ENCODE data around the gene MARCHF10. TPM values are rescaled to one million over a fixed set of nuclear protein-coding genes. Genes with fewer than 3 reads are reported as not detected.

The MARCHF10 gene
- total RNA-seq, 2 experiments from 2014 or later = not detected

- Histone ChIP-seq H2AFZ (ENCODE audit: low read length) (no peak overlapping the region), H3K4me2 (ENCODE audit: low read length) (no peak overlapping the region), H3K9me3 (ENCODE audit: low read length) (no peaks in the 10 kb centered on the region), H3K9me2 (ENCODE audit: insufficient read depth, low read length) (no peaks in the 10 kb centered on the region), H3K4me3 (ENCODE audit: low read depth, low read length, poor library complexity, severe bottlenecking) (no peak overlapping the region), H3K36me3 (ENCODE audit: insufficient read depth, low read length) (no peaks in the 10 kb centered on the region), H4K20me1 (ENCODE audit: insufficient read depth, low read length) (no peaks in the 10 kb centered on the region), H3K27ac (ENCODE audit: low read depth, low read length, poor library complexity, severe bottlenecking) (no peak overlapping the region), H3K4me1 (ENCODE audit: insufficient read depth, low read length, poor library complexity, severe bottlenecking) (no peaks in the 10 kb centered on the region), H3K79me2 (ENCODE audit: insufficient read depth, low read depth, low read length) (no peaks in the 10 kb centered on the region)
- intact Hi-C loops (cut with micrococcal nuclease; ENCODE audit: unreplicated experiment) = no loop called here
- POLR2A ChIA-PET = no interaction called here
- DNase-seq (ENCODE audit: low spot score) = no peak
- TF ChIP-seq, protein P1, sequence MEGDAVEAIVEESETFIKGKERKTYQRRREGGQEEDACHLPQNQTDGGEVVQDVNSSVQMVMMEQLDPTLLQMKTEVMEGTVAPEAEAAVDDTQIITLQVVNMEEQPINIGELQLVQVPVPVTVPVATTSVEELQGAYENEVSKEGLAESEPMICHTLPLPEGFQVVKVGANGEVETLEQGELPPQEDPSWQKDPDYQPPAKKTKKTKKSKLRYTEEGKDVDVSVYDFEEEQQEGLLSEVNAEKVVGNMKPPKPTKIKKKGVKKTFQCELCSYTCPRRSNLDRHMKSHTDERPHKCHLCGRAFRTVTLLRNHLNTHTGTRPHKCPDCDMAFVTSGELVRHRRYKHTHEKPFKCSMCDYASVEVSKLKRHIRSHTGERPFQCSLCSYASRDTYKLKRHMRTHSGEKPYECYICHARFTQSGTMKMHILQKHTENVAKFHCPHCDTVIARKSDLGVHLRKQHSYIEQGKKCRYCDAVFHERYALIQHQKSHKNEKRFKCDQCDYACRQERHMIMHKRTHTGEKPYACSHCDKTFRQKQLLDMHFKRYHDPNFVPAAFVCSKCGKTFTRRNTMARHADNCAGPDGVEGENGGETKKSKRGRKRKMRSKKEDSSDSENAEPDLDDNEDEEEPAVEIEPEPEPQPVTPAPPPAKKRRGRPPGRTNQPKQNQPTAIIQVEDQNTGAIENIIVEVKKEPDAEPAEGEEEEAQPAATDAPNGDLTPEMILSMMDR (conservative IDR thresholded peaks at IDR 0.05; ENCODE audit: low read length) = no peak
- no peak for TF ChIP-seq EZH2phosphoT487 (IDR thresholded peaks at IDR 0.05; ENCODE audit: borderline replicate concordance, low read depth, low read length)
- BruUV-seq (replicated peaks) = no TSS peak
- CTCF ChIA-PET (ENCODE audit: unreplicated experiment) = no interaction called here
These were observed 50.6 kb downstream of the MARCHF10 start for GRCh38 chr17:62757500-62757951.

DNA sequence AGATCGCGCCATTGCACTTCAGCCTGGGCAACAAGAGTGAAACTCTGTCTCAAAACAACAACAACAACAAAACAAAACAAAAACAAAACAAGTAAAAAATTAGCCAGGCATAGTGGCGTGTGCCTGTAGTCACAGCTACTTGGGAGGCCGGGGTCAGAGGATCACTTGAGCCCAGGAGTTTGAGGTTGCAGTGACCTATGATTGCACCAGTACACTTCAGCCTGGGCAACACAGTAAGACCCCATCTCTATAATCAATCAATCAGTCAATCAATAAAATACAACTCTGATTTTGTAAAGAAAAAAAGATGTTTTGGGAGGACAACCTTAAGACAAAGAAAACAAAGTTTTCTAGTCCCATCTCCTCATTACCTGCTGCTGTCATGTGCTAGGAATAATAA, 51.9 kb downstream of the MARCHF10 start:
- Histone ChIP-seq H3K4me1 (ENCODE audit: insufficient read depth, low read length, poor library complexity, severe bottlenecking) (no peaks in the 10 kb centered on the region), H3K9me3 (ENCODE audit: low read length) (no peaks in the 10 kb centered on the region), H3K9me2 (ENCODE audit: insufficient read depth, low read length) (no peaks in the 10 kb centered on the region), H3K79me2 (ENCODE audit: insufficient read depth, low read depth, low read length) (no peaks in the 10 kb centered on the region), H3K27ac (ENCODE audit: low read depth, low read length, poor library complexity, severe bottlenecking) (no peak overlapping the region), H3K4me2 (ENCODE audit: low read length) (no peak overlapping the region), H4K20me1 (ENCODE audit: insufficient read depth, low read length) (no peaks in the 10 kb centered on the region), H3K36me3 (ENCODE audit: insufficient read depth, low read length) (no peaks in the 10 kb centered on the region), H2AFZ (ENCODE audit: low read length) (no peak overlapping the region), H3K4me3 (ENCODE audit: low read depth, low read length, poor library complexity, severe bottlenecking) (no peak overlapping the region)
- DNase-seq (ENCODE audit: low spot score) = no peak
- intact Hi-C loops (cut with micrococcal nuclease; ENCODE audit: unreplicated experiment) = no loop called here
- TF ChIP-seq EZH2phosphoT487 (IDR thresholded peaks at IDR 0.05; ENCODE audit: borderline replicate concordance, low read depth, low read length) = no peak
- TF ChIP-seq, protein P1 (conservative IDR thresholded peaks at IDR 0.05; ENCODE audit: low read length) = no peak
- POLR2A ChIA-PET = no interaction called here
- BruUV-seq (replicated peaks) = no TSS peak
- CTCF ChIA-PET (ENCODE audit: unreplicated experiment) = no interaction called here

GRCh38 chr17:62755141-62755851, 52.8 kb downstream of the MARCHF10 start:
- no peaks in the 10 kb centered on the region for H3K4me1 ChIP-seq (ENCODE audit: insufficient read depth, low read length, poor library complexity, severe bottlenecking)
- H3K27ac ChIP-seq (ENCODE audit: low read depth, low read length, poor library complexity, severe bottlenecking) = no peak overlapping the region
- ChIA-PET CTCF (ENCODE audit: unreplicated experiment) (no interaction called here), POLR2A (no interaction called here)
- no peak overlapping the region for H3K4me2 ChIP-seq (ENCODE audit: low read length)
- no TSS peak for BruUV-seq (replicated peaks)
- no peak overlapping the region for H3K4me3 ChIP-seq (ENCODE audit: low read depth, low read length, poor library complexity, severe bottlenecking)
- TF ChIP-seq EZH2phosphoT487 (IDR thresholded peaks at IDR 0.05; ENCODE audit: borderline replicate concordance, low read depth, low read length) = no peak
- TF ChIP-seq, protein P1 (conservative IDR thresholded peaks at IDR 0.05; ENCODE audit: low read length) = no peak
- no peaks in the 10 kb centered on the region for H3K9me2 ChIP-seq (ENCODE audit: insufficient read depth, low read length)
- no peaks in the 10 kb centered on the region for H4K20me1 ChIP-seq (ENCODE audit: insufficient read depth, low read length)
- intact Hi-C loops (cut with micrococcal nuclease; ENCODE audit: unreplicated experiment) = no loop called here
- H3K9me3 ChIP-seq (ENCODE audit: low read length) = no peaks in the 10 kb centered on the region
- DNase-seq (ENCODE audit: low spot score) = no peak
- H3K79me2 ChIP-seq (ENCODE audit: insufficient read depth, low read depth, low read length) = no peaks in the 10 kb centered on the region
- no peak overlapping the region for H2AFZ ChIP-seq (ENCODE audit: low read length)
- no peaks in the 10 kb centered on the region for H3K36me3 ChIP-seq (ENCODE audit: insufficient read depth, low read length)
